ENCODE results near the gene PKM. TPM values are rescaled to one million over a fixed set of nuclear protein-coding genes. Genes with fewer than 3 reads are reported as not detected.

PKM gene
- total and polyA plus RNA-seq, 2 donors (not counting 3 experiments of a cell fraction or from before 2014, with no cell fraction given) = 689 to 968 TPM

- Histone ChIP-seq H3K9me1 (replicated peaks; ENCODE audit: control insufficient read depth, extremely low read depth, insufficient read depth, low read length) (no peaks in the 10 kb centered on the region), H3K79me2 (ENCODE audit: control insufficient read depth, insufficient read depth, low read length) (peaks cover 31% of the 10 kb centered on the region), H4K20me1 (replicated peaks; ENCODE audit: control insufficient read depth, extremely low read depth, insufficient read depth, low read length) (no peaks in the 10 kb centered on the region), H3K27ac (ENCODE audit: insufficient read depth, low read depth, low read length) (peak overlapping the region; percentile 84), H3K36me3 (ENCODE audit: control insufficient read depth in 2 of 2, extremely low read depth in 1 of 2, insufficient read depth in 2 of 2, low read length in 2 of 2) (no peaks in the 10 kb centered on the region), H3K9ac (replicated peaks; ENCODE audit: extremely low read depth, insufficient read depth, low read length) (peak overlapping the region; percentile 89), H3K4me1 (ENCODE audit: control insufficient read depth, extremely low read depth, insufficient read depth, low read length) (peaks cover 40% of the 10 kb centered on the region), H3K9me3 (replicated peaks; ENCODE audit: control insufficient read depth, insufficient read depth, low read length) (no peaks in the 10 kb centered on the region), H3K4me2 (ENCODE audit: insufficient read depth, low read length) (peak overlapping the region; percentile 90), H3K4me3 (replicated peaks in 1 of 3; ENCODE audit: insufficient read depth in 1 of 3, low read depth in 1 of 3, low read length in 3 of 3) (peak overlapping the region; percentile 56 to 78 (median 67)), H2AFZ (ENCODE audit: low read depth, low read length) (peak overlapping the region; percentile 55), H3K27me3 (ENCODE audit: control insufficient read depth in 2 of 2, insufficient read depth in 2 of 2, low read length in 2 of 2) (no peaks in the 10 kb centered on the region)
- TF ChIP-seq MAX (IDR thresholded peaks at IDR 0.05; ENCODE audit: insufficient read depth, insufficient read length) (no peak), GATA2 (IDR thresholded peaks at IDR 0.05; ENCODE audit: insufficient read depth, insufficient read length, low read depth, low read length) (peak; percentile 94), JUN (IDR thresholded peaks at IDR 0.05; ENCODE audit: borderline replicate concordance, insufficient read depth, insufficient read length, low read depth) (peak; percentile 21), POLR2A (IDR thresholded peaks at IDR 0.05; ENCODE audit: low read depth, low read length) (no peak), CTCF (IDR thresholded peaks at IDR 0.05; ENCODE audit: extremely low read depth in 1 of 2, insufficient read depth in 1 of 2, low read depth in 1 of 2, low read length in 2 of 2) (no peak), MYC (IDR thresholded peaks at IDR 0.05; ENCODE audit: low read depth, low read length) (no peak), FOS (IDR thresholded peaks at IDR 0.05; ENCODE audit: borderline replicate concordance, insufficient read depth, low read length) (peak; percentile 57), EZH2 (IDR thresholded peaks at IDR 0.05; ENCODE audit: borderline replicate concordance, low read depth, low read length, severe bottlenecking) (no peak), POLR2AphosphoS5 (IDR thresholded peaks at IDR 0.05; ENCODE audit: insufficient read depth, low read depth, low read length) (peak; percentile 15)
- intact Hi-C loops (cut with micrococcal nuclease) = loop anchor here (1.0 to 10.0 kb wide), 5 partner anchors 33 to 937 kb away; partner anchors contain the start of genes ARIH1 and PARP6
- CTCF ChIA-PET = interaction anchor here (1.6 kb wide), 1 partner anchor 31 kb away, joined by 12 read pairs; no protein-coding TSS in a partner anchor
- POLR2A ChIA-PET = no interaction called here
- dilution Hi-C loops (cut with MboI; ENCODE audit: extremely low pct_ligation_motif_present, low sequenced_read_pairs) = no loop called here
- FAIRE-seq (peak; percentile 89), DNase-seq (ENCODE audit: low read depth, low spot score) (peak; percentile 78)
- BruUV-seq (replicated peaks) = TSS peak; percentile 43
These were observed 966 bp upstream of the PKM start for GRCh38 chr15:72231833-72232478.
